ENCODE results near the gene C6orf118.

GRCh38 chr6:165345700-165346099 is 36.3 kb upstream of the C6orf118 start:
- TF ChIP-seq, protein P1, sequence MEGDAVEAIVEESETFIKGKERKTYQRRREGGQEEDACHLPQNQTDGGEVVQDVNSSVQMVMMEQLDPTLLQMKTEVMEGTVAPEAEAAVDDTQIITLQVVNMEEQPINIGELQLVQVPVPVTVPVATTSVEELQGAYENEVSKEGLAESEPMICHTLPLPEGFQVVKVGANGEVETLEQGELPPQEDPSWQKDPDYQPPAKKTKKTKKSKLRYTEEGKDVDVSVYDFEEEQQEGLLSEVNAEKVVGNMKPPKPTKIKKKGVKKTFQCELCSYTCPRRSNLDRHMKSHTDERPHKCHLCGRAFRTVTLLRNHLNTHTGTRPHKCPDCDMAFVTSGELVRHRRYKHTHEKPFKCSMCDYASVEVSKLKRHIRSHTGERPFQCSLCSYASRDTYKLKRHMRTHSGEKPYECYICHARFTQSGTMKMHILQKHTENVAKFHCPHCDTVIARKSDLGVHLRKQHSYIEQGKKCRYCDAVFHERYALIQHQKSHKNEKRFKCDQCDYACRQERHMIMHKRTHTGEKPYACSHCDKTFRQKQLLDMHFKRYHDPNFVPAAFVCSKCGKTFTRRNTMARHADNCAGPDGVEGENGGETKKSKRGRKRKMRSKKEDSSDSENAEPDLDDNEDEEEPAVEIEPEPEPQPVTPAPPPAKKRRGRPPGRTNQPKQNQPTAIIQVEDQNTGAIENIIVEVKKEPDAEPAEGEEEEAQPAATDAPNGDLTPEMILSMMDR (IDR thresholded peaks at IDR 0.05; ENCODE audit: low read depth, low read length, missing input control), result no peak
- no peak for TF ChIP-seq MAX (IDR thresholded peaks at IDR 0.05)
- no peak for TF ChIP-seq ZBTB33 (IDR thresholded peaks at IDR 0.05)
- TF ChIP-seq FOXA1 (IDR thresholded peaks at IDR 0.05), result no peak
- no peak for TF ChIP-seq EGR1 (IDR thresholded peaks at IDR 0.05; ENCODE audit: low read depth in 2 of 2)
- TF ChIP-seq GABPA (IDR thresholded peaks at IDR 0.05 in 1 of 2, conservative IDR thresholded peaks at IDR 0.05 in 1 of 2), result no peak
- no peak for TF ChIP-seq ATF3 (IDR thresholded peaks at IDR 0.05)
- no peak for TF ChIP-seq YY1 (IDR thresholded peaks at IDR 0.05)
- TF ChIP-seq SP1 (IDR thresholded peaks at IDR 0.05), result no peak
- no peak for TF ChIP-seq REST (IDR thresholded peaks at IDR 0.05)
- no peak for TF ChIP-seq TAF1 (conservative IDR thresholded peaks at IDR 0.05)
- TF ChIP-seq JUND (IDR thresholded peaks at IDR 0.05), result no peak
